ENCODE measurements around the gene ADARB2.

Gene ADARB2

DNA sequence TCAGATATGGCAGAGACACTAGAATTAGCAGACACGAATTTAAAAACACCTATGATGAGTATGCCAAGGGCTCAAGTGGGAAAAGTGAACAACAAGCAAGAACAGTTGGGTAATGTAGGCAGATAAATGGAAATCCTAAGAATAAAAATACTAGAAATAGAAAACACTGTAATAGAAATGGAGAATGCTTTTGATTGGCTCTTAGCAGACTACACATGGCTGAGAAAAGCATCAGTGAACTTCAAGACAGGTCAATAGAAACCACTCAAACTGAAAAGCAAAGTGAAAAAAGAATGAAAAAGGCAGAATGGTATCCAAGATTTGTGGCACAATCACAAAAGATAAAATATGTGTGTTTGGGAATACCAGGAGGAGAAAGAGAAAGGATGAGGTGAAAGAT, 598.8 kb downstream of the ADARB2 start:
- TF ChIP-seq, protein P1, sequence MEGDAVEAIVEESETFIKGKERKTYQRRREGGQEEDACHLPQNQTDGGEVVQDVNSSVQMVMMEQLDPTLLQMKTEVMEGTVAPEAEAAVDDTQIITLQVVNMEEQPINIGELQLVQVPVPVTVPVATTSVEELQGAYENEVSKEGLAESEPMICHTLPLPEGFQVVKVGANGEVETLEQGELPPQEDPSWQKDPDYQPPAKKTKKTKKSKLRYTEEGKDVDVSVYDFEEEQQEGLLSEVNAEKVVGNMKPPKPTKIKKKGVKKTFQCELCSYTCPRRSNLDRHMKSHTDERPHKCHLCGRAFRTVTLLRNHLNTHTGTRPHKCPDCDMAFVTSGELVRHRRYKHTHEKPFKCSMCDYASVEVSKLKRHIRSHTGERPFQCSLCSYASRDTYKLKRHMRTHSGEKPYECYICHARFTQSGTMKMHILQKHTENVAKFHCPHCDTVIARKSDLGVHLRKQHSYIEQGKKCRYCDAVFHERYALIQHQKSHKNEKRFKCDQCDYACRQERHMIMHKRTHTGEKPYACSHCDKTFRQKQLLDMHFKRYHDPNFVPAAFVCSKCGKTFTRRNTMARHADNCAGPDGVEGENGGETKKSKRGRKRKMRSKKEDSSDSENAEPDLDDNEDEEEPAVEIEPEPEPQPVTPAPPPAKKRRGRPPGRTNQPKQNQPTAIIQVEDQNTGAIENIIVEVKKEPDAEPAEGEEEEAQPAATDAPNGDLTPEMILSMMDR (IDR thresholded peaks at IDR 0.05; ENCODE audit: borderline replicate concordance, insufficient read depth, low read depth, low read length): no peak
- no peak overlapping the region for H3K4me3 ChIP-seq (ENCODE audit: low read depth, low read length)

DNA sequence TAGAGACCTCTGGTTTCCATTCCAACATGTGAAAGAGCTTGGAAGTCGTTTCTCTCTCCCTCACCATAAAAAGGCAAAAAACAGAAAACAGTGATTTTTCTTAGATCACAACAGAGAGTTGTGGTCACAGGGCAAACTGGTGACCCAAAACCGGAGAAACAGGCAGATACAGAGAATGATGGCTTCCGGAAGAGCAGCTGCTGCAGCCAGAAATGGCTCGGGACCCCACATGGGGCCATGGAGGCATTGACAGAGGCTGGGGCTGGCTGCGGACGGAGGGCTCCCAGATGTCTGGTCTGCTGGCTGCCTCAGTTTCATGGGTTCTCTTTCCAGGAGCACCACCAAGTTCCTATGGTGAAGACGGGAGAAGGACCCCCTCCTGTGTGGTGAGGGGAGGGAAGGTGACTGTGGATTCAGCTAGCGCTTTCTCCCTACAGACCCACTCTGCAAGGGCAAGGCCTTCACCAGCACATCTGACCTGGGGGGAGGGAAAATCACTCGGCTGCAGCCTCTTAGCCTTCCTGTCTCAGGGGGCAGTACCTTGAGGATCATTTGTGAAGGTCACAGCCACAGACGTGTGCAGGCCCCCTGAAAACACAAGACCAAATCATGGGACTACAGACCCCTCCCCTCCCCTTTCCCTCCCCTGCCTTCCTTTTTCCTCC, 599.7 kb downstream of the ADARB2 start:
- TF ChIP-seq, protein P1 (IDR thresholded peaks at IDR 0.05; ENCODE audit: borderline replicate concordance, insufficient read depth, low read depth, low read length): no peak
- H3K4me3 ChIP-seq (ENCODE audit: low read depth, low read length): no peak overlapping the region

DNA sequence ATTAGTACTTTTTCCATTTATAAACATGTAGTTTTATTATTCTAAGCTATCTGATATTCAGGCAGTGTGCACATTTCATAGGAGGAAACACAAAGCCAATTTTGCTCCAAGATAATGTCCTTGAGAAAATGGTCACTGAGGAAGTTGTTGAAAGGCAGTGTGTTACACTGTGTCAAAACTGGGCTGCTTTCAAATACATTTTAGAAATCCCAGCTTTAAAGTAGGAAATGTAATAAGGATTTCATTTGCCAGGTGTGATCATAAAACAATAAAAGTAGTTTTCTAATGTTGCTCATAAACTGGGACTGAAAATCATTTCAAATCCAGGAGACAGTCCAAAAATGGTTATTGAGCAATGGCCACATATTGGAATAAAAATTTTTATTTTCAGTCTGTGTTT, 601.1 kb downstream of the ADARB2 start:
- no peak overlapping the region for H3K4me3 ChIP-seq (ENCODE audit: low read depth, low read length)
- TF ChIP-seq, protein P1 (IDR thresholded peaks at IDR 0.05; ENCODE audit: borderline replicate concordance, insufficient read depth, low read depth, low read length): no peak

DNA sequence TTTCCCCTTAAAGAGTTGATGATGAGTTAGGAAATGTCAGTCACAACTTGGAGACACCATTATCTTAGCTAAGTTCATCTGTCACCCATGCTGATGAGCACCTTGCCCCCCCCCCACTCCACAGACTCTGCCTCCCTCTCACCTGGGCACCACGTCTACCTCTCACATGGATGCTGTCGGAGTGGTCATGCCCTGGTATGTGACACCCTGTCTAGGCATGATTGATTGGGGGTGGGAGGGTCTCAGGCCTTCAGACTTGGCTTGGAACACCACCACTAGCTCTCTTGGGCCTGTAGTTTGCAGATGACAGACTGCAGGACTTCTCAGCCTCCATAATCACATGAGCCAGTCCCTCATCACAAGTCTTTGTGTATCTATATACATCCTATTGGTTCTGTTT, 603.2 kb downstream of the ADARB2 start:
- TF ChIP-seq, protein P1 (IDR thresholded peaks at IDR 0.05; ENCODE audit: borderline replicate concordance, insufficient read depth, low read depth, low read length): no peak
- no peak overlapping the region for H3K4me3 ChIP-seq (ENCODE audit: low read depth, low read length)

DNA sequence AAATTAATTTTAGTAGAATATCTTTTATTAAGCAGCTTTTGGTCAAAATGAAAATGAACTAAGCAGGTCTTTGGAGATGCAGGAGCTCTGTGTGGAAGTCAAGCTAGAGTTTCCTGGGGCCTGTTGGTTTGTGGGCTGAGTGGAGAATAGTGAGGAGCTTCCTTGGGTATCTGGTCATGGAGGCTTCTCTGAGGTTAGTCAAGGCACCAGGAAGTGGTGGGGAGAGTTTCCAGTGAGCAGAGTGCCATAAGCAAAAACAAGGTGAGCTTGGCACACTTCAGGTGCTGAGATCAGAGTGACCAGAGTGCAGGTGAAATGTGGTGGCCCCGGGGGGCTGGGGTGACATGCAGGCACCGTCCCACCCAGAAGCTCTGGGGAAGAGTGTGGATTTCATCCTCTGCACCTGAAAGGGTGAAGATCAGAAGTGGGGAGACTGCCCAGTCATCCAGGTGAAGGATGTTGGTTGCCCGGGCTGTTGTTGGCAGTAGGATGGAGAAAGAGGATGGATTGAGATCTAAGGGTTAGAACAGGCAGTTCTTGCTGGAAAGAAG, 603.8 kb downstream of the ADARB2 start:
- H3K4me3 ChIP-seq (ENCODE audit: low read depth, low read length): no peak overlapping the region
- TF ChIP-seq, protein P1 (IDR thresholded peaks at IDR 0.05; ENCODE audit: borderline replicate concordance, insufficient read depth, low read depth, low read length): no peak

- TF ChIP-seq, protein P1 (IDR thresholded peaks at IDR 0.05; ENCODE audit: borderline replicate concordance, insufficient read depth, low read depth, low read length): no peak
- no peak overlapping the region for H3K4me3 ChIP-seq (ENCODE audit: low read depth, low read length)
Observed at GRCh38 chr10:1132584-1132983, 604.7 kb downstream of the ADARB2 start.

Data from GM12875 (cell line).